GM23338 (cell line): Measurements from ENCODE around the gene HDAC8. TPM values are rescaled to one million over a fixed set of nuclear protein-coding genes. Genes with fewer than 3 reads are reported as not detected.

Source experiments
- ATAC-seq: fragments of 200-7000 bp; cut with Tn5 transposase; 3 replicates; pipeline ENCODE4 v1.9.1; 2020
- DNase-seq: peaks from one replicate; pipeline ENCODE4 v3.0.0-alpha.2; 2015; ENCODE audit warnings: low spot score
- H2AFZ ChIP-seq: fragments of 200-600 bp; sonication (generic); 2 replicates; pipeline ENCODE4 v1.8.0; 2016; ENCODE audit warnings: antibody characterized with exemption, mild to moderate bottlenecking, moderate library complexity
- H3F3A ChIP-seq: fragments of 200-600 bp; sonication (generic); replicated peaks from 2 replicates; pipeline ENCODE4 v1.8.0; 2017; ENCODE audit warnings: antibody characterized with exemption, mixed run types, low read depth
- H3K27ac ChIP-seq: fragments of 200-600 bp; sonication (generic); 2 replicates; pipeline ENCODE4 v1.6.1; 2016; ENCODE audit warnings: low read depth
- H3K27me3 ChIP-seq: fragments of 200-600 bp; sonication (generic); 2 replicates; pipeline ENCODE4 v1.8.0; 2016; ENCODE audit warnings: mild to moderate bottlenecking, mixed run types, moderate library complexity; ENCODE audit not compliant: insufficient read depth
- H3K36me3 ChIP-seq: fragments of 200-600 bp; sonication (generic); 2 replicates; pipeline ENCODE4 v1.8.0; 2016; ENCODE audit warnings: mild to moderate bottlenecking; ENCODE audit not compliant: insufficient read depth
- H3K4me1 ChIP-seq: fragments of 200-600 bp; sonication (generic); 2 replicates; pipeline ENCODE4 v1.8.0; 2016; ENCODE audit warnings: mild to moderate bottlenecking, moderate library complexity; ENCODE audit not compliant: insufficient read depth
- H3K4me2 ChIP-seq: fragments of 200-600 bp; sonication (generic); 2 replicates; pipeline ENCODE4 v1.7.1; 2017; ENCODE audit warnings: mixed run types
- H3K4me3 ChIP-seq: fragments of 200-600 bp; sonication (generic); 2 replicates; pipeline ENCODE4 v1.6.1; 2016; ENCODE audit warnings: mixed run types
- H3K79me2 ChIP-seq: fragments of 200-600 bp; sonication (generic); replicated peaks from 2 replicates; pipeline ENCODE4 v1.8.0; 2017; ENCODE audit warnings: mild to moderate bottlenecking; ENCODE audit not compliant: insufficient read depth
- H3K9me2 ChIP-seq: fragments of 200-600 bp; sonication (generic); 2 replicates; pipeline ENCODE4 v1.8.0; 2017; ENCODE audit not compliant: insufficient read depth
- H4K20me1 ChIP-seq: fragments of 200-600 bp; sonication (generic); replicated peaks from 2 replicates; pipeline ENCODE4 v1.8.0; 2017; ENCODE audit warnings: mild to moderate bottlenecking; ENCODE audit not compliant: insufficient read depth
- H3K27ac Mint-ChIP-seq: 2 replicates; pipeline ENCODE4 v1.8.0; 2020; ENCODE audit warnings: inconsistent platforms, mild to moderate bottlenecking, moderate library complexity, mixed read lengths
- H3K27me3 Mint-ChIP-seq: 3 replicates; pipeline ENCODE4 v1.8.0; 2022; ENCODE audit warnings: low read depth, mild to moderate bottlenecking, moderate library complexity, mixed read lengths, inconsistent platforms; ENCODE audit not compliant: insufficient read depth, poor library complexity
- H3K36me3 Mint-ChIP-seq: 3 replicates; pipeline ENCODE4 v1.8.0; 2021; ENCODE audit warnings: low read depth, mild to moderate bottlenecking, inconsistent platforms, moderate library complexity, mixed read lengths
- H3K4me1 Mint-ChIP-seq: 3 replicates; pipeline ENCODE4 v1.8.0; 2020; ENCODE audit warnings: mild to moderate bottlenecking, inconsistent platforms, mixed read lengths
- H3K4me3 Mint-ChIP-seq: 3 replicates; pipeline ENCODE4 v1.8.0; 2021; ENCODE audit warnings: moderate library complexity, mild to moderate bottlenecking, inconsistent platforms, mixed read lengths
- H3K9me3 Mint-ChIP-seq: 3 replicates; pipeline ENCODE4 v1.8.0; 2020; ENCODE audit warnings: moderate library complexity, mild to moderate bottlenecking, inconsistent platforms, mixed read lengths
- CREB1 ChIP-seq: fragments of 250-450 bp; sonication (Bioruptor Pico); IDR thresholded peaks from 2 replicates; pipeline ENCODE4 v1.5.0; 2020; ENCODE audit warnings: low read depth, mild to moderate bottlenecking, moderate library complexity
- EZH2 ChIP-seq: fragments of 200-600 bp; sonication (generic); IDR thresholded peaks from one replicate; pipeline ENCODE4 v1.8.0; 2017; ENCODE audit warnings: antibody characterized with exemption, mild to moderate bottlenecking, low read depth; ENCODE audit not compliant: unreplicated experiment
- JUNB ChIP-seq: IDR thresholded peaks from one replicate; pipeline ENCODE4 v1.6.1; 2016; ENCODE audit warnings: antibody characterized with exemption; ENCODE audit not compliant: unreplicated experiment
- NANOG ChIP-seq: IDR thresholded peaks from 2 replicates; pipeline ENCODE4 v1.6.1; 2016; ENCODE audit warnings: antibody characterized with exemption, borderline replicate concordance
- POLR2AphosphoS5 ChIP-seq: IDR thresholded peaks from 2 replicates; pipeline ENCODE4 v1.6.1; 2016; ENCODE audit warnings: antibody characterized with exemption, low read depth
- STAT1 ChIP-seq: IDR thresholded peaks from one replicate; pipeline ENCODE4 v1.6.1; 2016; ENCODE audit warnings: antibody characterized with exemption; ENCODE audit not compliant: unreplicated experiment
- ZNF331 ChIP-seq: fragments of 250-450 bp; sonication (Bioruptor Pico); IDR thresholded peaks from 2 replicates; pipeline ENCODE4 v1.5.0; 2020; ENCODE audit warnings: low read depth, mild to moderate bottlenecking, moderate library complexity
- polyA plus RNA-seq: library from polyadenylated mRNA; unstranded; fragments of >200 nt; fragmentation: Nextera tagmentation; extraction: Ambion mirVana; gene quantifications from 2 replicates; pipeline ENCODE4 v1.2.1, GENCODE V29; 2016
- total RNA-seq: library from RNA; depleted of rRNA; stranded (reverse); fragments of >200 nt; shearing (Covaris generic); gene quantifications from 2 replicates; pipeline ENCODE4 v1.2.3, GENCODE V29; 2014
- TF ChIP-seq, protein P1 (sequence below): IDR thresholded peaks from 2 replicates; pipeline ENCODE4 v1.6.1; 2016; ENCODE audit warnings: antibody characterized with exemption
- TF ChIP-seq, protein P2 (sequence below), 2 experiments: fragments of 200-600 bp in 1 of 2; sonication (generic) in 1 of 2; conservative IDR thresholded peaks; 2 replicates each; pipeline versions ENCODE4 v1.5.1 to v1.6.1; 2016 to 2017; ENCODE audit warnings: antibody characterized with exemption in 2 of 2, low read depth in 2 of 2, mild to moderate bottlenecking in 2 of 2, moderate library complexity in 1 of 2
- TF ChIP-seq, protein P3 (sequence below): IDR thresholded peaks from one replicate; pipeline ENCODE4 v1.6.1; 2018; ENCODE audit warnings: antibody characterized with exemption; ENCODE audit not compliant: unreplicated experiment

HDAC8 gene
- total and polyA plus RNA-seq, 2 experiments from 2014 or later = 21.6 to 28.7 TPM

DNA sequence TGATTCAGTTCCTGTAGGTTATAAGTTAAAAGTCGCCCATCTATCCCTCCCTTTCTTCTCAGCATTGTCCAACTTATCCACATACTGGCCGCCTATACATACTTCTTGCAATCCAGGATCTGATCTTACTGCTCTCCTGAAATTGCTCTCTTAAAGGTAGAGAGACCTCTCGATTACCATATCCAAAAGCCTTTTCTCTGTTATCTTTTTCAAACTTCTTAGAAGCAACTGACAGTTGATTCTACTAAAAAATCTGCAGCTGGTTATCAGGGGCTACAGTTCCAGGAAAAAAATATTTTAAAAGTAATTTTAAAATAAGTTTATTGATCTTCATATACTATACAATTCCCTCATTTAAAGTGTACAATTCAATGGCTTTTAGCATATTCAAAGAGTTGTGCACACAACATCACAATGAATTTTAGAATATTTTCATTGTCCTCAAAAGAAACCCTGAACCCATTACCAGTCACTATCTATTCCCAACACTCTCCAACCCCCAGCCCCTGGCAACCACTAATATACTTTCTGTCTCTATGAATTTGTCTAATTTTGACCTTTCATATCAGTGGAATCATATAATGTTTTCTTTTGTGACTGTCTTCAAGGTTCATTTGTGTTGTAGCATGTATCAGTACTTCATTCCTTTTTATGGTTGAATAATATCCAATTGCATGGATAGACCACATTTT, 102.0 kb downstream of the HDAC8 start:
- H3F3A ChIP-seq = no peaks in the 10 kb centered on the region
- TF ChIP-seq POLR2AphosphoS5 (no peak), EZH2 (no peak), CREB1 (no peak)
- TF ChIP-seq, protein P1, sequence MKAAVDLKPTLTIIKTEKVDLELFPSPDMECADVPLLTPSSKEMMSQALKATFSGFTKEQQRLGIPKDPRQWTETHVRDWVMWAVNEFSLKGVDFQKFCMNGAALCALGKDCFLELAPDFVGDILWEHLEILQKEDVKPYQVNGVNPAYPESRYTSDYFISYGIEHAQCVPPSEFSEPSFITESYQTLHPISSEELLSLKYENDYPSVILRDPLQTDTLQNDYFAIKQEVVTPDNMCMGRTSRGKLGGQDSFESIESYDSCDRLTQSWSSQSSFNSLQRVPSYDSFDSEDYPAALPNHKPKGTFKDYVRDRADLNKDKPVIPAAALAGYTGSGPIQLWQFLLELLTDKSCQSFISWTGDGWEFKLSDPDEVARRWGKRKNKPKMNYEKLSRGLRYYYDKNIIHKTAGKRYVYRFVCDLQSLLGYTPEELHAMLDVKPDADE = no peak
- TF ChIP-seq, protein P2, sequence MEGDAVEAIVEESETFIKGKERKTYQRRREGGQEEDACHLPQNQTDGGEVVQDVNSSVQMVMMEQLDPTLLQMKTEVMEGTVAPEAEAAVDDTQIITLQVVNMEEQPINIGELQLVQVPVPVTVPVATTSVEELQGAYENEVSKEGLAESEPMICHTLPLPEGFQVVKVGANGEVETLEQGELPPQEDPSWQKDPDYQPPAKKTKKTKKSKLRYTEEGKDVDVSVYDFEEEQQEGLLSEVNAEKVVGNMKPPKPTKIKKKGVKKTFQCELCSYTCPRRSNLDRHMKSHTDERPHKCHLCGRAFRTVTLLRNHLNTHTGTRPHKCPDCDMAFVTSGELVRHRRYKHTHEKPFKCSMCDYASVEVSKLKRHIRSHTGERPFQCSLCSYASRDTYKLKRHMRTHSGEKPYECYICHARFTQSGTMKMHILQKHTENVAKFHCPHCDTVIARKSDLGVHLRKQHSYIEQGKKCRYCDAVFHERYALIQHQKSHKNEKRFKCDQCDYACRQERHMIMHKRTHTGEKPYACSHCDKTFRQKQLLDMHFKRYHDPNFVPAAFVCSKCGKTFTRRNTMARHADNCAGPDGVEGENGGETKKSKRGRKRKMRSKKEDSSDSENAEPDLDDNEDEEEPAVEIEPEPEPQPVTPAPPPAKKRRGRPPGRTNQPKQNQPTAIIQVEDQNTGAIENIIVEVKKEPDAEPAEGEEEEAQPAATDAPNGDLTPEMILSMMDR (conservative IDR thresholded peaks at IDR 0.05; ENCODE audit: low read depth in 2 of 2) = no peak
- ATAC-seq = no peak
- no peaks in the 10 kb centered on the region for H3K79me2 ChIP-seq
- no peak overlapping the region for H3K4me3 Mint-ChIP-seq
- H3K4me2 ChIP-seq = no peak overlapping the region
- H2AFZ ChIP-seq = no peak overlapping the region
- H3K4me3 ChIP-seq = no peak overlapping the region
- no peaks in the 10 kb centered on the region for H3K27me3 Mint-ChIP-seq
- no peak overlapping the region for H3K27ac ChIP-seq
- H4K20me1 ChIP-seq = no peaks in the 10 kb centered on the region
- no peaks in the 10 kb centered on the region for H3K36me3 Mint-ChIP-seq
- no peaks in the 10 kb centered on the region for H3K9me2 ChIP-seq
- no peaks in the 10 kb centered on the region for H3K9me3 Mint-ChIP-seq
- no peaks in the 10 kb centered on the region for H3K27me3 ChIP-seq
- H3K4me1 ChIP-seq = peaks cover 3% of the 10 kb centered on the region; the same call in 1 of the 2 replicates
- H3K27ac Mint-ChIP-seq = no peak overlapping the region; the same call in 1 of the 2 replicates
- H3K36me3 ChIP-seq = no peaks in the 10 kb centered on the region
- DNase-seq = no peak
- peaks cover 12% of the 10 kb centered on the region for H3K4me1 Mint-ChIP-seq

DNA sequence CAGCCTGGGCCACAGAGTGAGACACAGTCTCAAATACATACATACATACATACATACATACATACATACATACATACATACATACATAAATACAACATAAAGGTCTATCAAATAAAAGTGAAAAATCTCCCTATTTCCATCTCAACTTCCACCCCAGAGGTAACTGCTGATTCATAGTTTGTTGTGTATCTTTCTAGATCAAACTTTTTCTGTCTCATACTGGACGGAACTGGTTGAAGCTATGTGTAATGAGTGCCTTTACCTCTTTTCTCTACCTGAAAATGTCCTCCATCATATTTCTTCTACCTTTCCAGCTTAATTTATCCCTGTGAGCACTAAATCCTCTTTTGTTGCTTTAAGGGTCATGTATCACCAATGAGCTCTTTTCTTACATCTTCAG, 102.5 kb downstream of the HDAC8 start:
- Histone ChIP-seq H3K4me1 (0 out of 2 replicates have a peak, but pooled peaks cover 3% of the 10 kb centered on the region), H3K4me2 (no peak overlapping the region), H3F3A (no peaks in the 10 kb centered on the region), H3K4me3 (no peak overlapping the region), H3K27me3 (no peaks in the 10 kb centered on the region), H3K27ac (no peak overlapping the region), H3K9me2 (no peaks in the 10 kb centered on the region), H2AFZ (no peak overlapping the region), H3K36me3 (no peaks in the 10 kb centered on the region), H3K79me2 (no peaks in the 10 kb centered on the region), H4K20me1 (no peaks in the 10 kb centered on the region)
- Mint-ChIP-seq H3K27ac (no peak overlapping the region; the same call in 1 of the 2 replicates), H3K4me1 (peaks cover 7% of the 10 kb centered on the region; the same call in 2 of the 3 replicates), H3K27me3 (no peaks in the 10 kb centered on the region), H3K36me3 (no peaks in the 10 kb centered on the region), H3K4me3 (no peak overlapping the region), H3K9me3 (no peaks in the 10 kb centered on the region)
- ATAC-seq = no peak
- DNase-seq = no peak
- TF ChIP-seq, protein P2 (conservative IDR thresholded peaks at IDR 0.05; ENCODE audit: low read depth in 2 of 2) = no peak
- TF ChIP-seq, protein P3, sequence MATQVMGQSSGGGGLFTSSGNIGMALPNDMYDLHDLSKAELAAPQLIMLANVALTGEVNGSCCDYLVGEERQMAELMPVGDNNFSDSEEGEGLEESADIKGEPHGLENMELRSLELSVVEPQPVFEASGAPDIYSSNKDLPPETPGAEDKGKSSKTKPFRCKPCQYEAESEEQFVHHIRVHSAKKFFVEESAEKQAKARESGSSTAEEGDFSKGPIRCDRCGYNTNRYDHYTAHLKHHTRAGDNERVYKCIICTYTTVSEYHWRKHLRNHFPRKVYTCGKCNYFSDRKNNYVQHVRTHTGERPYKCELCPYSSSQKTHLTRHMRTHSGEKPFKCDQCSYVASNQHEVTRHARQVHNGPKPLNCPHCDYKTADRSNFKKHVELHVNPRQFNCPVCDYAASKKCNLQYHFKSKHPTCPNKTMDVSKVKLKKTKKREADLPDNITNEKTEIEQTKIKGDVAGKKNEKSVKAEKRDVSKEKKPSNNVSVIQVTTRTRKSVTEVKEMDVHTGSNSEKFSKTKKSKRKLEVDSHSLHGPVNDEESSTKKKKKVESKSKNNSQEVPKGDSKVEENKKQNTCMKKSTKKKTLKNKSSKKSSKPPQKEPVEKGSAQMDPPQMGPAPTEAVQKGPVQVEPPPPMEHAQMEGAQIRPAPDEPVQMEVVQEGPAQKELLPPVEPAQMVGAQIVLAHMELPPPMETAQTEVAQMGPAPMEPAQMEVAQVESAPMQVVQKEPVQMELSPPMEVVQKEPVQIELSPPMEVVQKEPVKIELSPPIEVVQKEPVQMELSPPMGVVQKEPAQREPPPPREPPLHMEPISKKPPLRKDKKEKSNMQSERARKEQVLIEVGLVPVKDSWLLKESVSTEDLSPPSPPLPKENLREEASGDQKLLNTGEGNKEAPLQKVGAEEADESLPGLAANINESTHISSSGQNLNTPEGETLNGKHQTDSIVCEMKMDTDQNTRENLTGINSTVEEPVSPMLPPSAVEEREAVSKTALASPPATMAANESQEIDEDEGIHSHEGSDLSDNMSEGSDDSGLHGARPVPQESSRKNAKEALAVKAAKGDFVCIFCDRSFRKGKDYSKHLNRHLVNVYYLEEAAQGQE = no peak
- TF ChIP-seq ZNF331 (CRISPR knock-in tag) (no peak), CREB1 (no peak), STAT1 (no peak), EZH2 (no peak), NANOG (no peak), JUNB (no peak)
